Activated T-helper 1 cell treated with anti-CD3 and anti-CD28 coated beads, Interleukin-2, amount 50 U/mL, for 16 hours (primary cell): ENCODE data around the gene HECTD4.
"Not testable (repeated sequence)": the region's sequence is repeated elsewhere in the genome, so short reads cannot be mapped to it uniquely, and the experiment has no call there.

Experiments
- DNase-seq, 2 donors: peaks; one replicate each; pipeline ENCODE4 v3.0.0-alpha.2; 2020; ENCODE audit warnings: low read depth in 1 of 2, low spot score in 1 of 2

The HECTD4 gene

GRCh38 chr12:112359290-112359689 is 22.9 kb downstream of the HECTD4 start:
- no peak for DNase-seq

GRCh38 chr12:112357214-112357613 is 25.0 kb downstream of the HECTD4 start:
- DNase-seq, result no peak

DNA sequence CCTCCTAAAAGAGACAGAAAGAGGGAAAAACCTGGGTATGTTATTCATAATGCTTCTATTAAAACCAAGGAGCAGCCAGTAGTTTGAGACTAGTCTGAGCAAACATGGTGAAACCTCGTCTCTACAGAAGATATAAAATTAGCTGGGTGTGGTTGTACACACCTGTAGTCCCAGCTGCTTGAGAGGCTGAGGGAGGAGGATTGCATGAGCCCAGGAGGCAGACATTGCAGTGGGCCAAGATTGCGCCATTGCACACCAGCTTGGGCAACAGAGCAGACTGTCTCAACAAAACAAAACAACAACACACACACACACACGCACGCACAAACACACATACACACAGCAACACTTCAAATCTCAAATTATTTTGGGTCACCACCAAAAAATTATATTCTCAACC is 27.8 kb downstream of the HECTD4 start:
- no peak for DNase-seq

DNA sequence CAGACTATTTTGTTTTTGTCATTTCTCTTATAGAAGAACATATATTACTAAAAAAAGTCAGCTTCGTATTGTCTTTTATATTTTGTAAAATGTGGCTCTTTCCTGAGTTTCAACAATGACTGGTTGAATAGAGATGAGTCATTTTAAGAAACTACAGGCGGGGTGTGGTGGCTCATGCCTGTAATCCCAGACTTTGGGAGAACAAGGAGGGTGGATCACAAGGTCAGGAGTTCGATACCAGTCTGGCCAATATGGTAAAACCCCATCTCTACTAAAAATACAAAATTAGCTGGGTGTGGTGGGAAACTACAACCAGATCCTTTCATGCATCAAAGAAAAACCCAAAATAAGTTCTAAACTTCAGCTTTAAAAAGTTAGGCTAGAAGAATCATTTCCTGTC is 28.8 kb downstream of the HECTD4 start:
- no peak for DNase-seq

DNA sequence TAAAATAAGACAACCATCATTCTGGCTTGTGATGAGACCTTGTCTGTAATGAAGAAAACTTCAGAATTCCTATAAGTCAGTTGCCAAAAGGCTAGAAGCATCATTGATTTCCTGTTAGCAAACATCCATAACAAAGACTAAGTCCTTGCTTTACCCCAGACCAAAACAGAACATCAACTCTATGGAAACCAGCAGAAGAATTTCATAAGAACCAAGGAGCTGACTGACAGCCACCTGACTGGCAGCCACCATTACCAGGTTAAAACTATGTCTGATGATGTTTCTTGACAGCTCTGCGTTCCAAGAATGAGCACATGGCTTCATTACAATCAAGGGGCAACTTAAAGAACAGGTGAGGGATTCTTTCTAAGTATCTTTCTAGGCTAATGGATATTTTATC is 29.3 kb downstream of the HECTD4 start:
- DNase-seq, result no peak

DNA sequence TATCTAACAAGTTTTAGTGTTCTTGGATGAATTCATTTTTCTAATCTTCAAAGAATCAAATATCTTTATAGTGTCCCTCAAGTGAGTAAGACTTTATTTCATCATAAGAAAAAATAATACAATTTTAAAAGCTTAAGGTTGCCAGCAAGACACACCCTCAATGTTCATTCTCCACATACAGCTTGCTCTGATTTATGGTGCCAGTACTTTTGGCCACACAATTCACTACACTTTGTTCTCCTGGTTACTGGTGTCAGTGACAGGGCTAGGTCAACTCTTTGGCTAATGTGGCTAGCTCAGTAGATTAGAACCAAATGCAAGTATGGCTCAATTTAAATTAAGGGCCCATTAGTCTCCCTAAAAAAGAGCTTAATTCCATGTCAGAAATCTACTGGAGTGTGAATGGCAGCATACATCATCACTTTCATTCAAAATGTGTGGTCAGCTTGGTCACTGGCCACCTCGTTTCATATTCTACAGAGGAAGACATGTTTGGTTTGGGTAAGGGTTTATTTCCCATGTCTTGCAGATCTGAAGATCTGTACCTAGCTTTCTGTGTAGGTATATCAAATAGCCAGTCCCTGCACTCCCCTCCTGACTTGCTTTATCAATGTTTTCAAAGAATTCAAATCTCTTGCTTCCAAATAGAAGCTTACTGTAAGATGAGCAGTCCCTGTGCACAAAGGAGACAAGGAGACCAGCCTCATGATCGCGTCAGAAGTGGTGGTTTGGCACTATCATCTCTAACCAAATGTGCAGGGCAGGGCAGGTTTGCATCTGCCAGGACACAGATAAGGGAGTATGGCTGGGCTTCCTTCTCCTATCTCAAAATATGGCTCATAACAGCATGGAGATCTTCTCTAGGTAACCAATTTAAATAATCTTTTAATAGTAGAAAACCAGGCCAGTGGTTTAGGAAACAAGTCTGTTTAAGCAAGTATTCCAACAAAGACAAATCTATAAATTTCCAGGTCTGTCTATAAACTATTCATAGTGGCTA is 31.3 kb downstream of the HECTD4 start:
- no peak for DNase-seq

- DNase-seq, result no peak
Measured at GRCh38 chr12:112349431-112349830, 32.8 kb downstream of the HECTD4 start.

DNA sequence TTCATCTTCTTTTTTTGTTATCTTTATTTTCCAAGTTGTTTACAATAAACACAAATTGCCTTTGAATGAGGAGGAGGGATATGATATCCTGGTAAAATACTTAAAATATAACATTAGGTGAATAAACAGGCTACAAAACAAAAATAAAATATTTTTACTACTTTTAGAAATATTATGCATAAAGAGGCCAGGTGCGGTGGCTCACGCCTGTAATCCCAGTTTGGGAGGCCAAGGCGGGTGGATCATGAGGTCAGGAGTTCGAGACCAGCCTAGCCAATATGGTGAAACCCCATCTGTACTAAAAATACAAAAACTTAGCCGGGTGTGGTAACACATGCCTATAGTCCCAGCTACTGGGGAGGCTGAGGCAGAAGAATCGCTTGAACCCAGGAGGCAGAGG is 33.3 kb downstream of the HECTD4 start:
- not testable (repeated sequence) for DNase-seq

DNA sequence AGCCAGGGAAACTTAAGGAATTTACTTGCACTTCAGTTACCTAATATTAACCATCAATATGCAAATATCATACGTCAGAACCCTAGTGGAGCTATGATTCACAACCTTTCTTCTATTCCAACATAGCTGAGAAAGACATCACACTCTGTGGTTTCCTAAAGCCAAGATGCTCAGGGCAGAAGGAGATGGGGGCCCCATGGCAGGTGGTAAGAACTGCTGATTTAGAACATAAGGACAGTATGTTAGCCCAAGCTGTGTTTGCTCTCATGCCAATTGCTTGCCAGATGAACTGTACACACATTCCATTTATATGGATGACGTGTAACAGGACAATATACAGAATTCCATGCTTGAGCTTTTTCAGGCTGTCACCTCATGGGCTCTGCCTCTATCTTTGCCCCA is 34.6 kb downstream of the HECTD4 start:
- no peak for DNase-seq

- DNase-seq, result no peak
Measured at GRCh38 chr12:112346194-112346593, 36.0 kb downstream of the HECTD4 start.

DNA sequence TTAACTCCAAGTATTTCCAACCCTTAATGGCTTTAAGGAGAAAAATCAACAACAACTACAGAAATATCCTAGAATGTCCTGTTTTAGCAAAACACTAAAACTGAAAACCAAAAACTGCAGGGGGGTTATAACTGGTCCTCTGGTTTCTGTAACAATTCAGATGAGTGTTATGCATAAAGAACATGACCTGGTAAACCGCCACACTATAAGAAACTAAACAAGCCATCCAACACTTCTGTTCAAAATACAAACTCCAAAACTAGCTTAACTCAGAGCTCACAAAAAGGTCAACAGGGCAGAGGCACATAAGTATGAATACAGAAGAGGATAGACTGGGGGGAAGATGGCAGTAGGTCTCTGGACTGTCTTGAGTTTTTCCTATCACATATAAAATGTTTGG is 38.0 kb downstream of the HECTD4 start:
- no peak for DNase-seq

DNA sequence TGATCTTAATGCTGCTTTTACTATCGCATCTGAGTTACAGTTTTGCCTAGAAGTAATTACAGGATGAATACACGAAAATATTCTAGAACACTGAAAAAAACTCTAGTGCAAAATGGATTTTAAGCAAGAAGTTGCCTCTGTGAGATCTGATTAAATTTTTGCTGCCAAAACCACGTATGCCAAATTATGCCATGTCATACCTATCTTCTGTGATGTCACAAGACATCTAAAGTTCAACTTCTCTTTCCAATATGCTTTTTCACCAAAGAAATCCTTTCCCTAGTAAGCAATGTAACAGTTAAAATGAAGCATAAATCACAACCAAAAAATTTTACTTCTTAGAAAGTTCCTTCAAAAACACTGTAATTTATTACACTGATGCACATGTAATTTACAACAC is 39.6 kb downstream of the HECTD4 start:
- DNase-seq, result no peak

GRCh38 chr12:112341046-112341825 is 41.0 kb downstream of the HECTD4 start:
- no peak for DNase-seq

GRCh38 chr12:112340230-112340629 is 42.0 kb downstream of the HECTD4 start:
- DNase-seq, result no peak

- not testable (repeated sequence) for DNase-seq
Measured at GRCh38 chr12:112334999-112335398, 47.2 kb downstream of the HECTD4 start.

- DNase-seq, result no peak
Measured at GRCh38 chr12:112333019-112333418, 49.2 kb downstream of the HECTD4 start.

GRCh38 chr12:112331886-112332285 is 50.3 kb downstream of the HECTD4 start:
- DNase-seq, result no peak

DNA sequence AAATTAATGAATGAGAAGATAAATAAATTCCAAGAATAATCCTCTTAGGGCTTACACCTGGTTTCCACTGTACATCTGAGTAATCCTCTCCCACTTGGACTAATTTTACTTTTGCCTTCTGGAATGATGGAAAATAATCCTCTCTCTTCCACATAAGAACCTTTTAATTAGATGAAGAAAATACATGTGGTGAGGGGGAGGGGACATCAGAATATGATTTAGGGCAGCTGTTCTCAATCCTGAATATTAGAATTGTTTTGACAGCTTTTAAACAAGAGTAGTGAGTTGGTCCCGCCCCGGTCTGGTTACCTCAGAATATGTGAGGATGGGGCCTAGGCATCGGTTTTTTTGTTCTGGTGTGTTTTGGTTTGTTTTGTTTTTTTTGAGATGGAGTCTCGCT is 51.5 kb downstream of the HECTD4 start:
- DNase-seq, result no peak

DNA sequence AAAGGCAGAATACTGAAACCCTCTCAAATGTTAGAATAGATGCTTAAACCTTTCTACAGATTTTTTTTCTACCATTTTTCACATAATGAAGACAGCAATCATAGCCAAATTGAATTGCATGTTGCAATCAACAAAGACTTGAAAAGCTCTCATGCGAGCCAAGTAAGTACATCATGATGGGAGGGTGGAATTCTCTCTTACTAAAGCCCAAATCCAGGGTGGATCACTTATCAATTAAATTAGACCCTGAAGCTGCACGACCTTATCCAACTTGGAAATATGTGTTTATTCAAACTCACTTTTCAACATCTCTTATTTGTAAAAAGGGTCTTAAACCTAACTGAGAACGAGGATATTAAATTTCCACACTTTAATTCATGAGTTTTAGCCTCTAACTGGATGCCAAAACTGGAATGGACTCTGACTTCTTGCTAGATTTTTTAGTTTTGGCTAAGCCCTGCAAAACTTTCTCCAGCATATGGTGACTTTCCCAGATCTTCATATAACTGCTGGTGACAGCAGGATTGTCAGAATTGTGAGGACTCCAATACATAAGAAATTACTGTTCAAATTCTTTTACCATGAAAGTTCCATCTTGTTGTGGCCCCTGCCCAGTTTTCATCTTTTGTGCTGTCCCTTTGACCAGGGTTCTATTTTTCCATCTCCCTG is 53.6 kb downstream of the HECTD4 start:
- no peak for DNase-seq

GRCh38 chr12:112327209-112327938 is 54.9 kb downstream of the HECTD4 start:
- no peak for DNase-seq
